ENCODE data around the gene C10orf71.

C10orf71 gene

DNA sequence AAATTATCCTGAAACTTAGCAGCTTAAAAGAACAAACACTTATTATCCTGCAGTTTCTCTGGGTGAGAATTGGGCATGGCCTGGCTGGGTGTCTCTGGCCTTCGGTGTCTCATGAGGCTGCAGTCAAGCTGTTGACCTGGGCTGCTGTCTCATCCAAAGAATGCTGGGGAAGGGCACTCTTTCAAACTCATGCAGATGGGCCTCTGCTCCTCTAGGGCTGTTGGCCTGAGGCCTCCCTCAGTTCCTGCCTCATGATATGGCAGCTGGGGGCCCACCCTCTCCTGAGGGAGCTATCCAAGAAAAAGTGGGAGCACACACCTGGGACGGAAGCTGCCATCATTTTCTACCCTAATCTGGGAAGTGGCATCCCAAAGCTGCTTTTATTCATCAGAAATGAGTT is 53.4 kb downstream of the C10orf71 start:
- no peak for DNase-seq (ENCODE audit: extremely low read depth, insufficient read length)

DNA sequence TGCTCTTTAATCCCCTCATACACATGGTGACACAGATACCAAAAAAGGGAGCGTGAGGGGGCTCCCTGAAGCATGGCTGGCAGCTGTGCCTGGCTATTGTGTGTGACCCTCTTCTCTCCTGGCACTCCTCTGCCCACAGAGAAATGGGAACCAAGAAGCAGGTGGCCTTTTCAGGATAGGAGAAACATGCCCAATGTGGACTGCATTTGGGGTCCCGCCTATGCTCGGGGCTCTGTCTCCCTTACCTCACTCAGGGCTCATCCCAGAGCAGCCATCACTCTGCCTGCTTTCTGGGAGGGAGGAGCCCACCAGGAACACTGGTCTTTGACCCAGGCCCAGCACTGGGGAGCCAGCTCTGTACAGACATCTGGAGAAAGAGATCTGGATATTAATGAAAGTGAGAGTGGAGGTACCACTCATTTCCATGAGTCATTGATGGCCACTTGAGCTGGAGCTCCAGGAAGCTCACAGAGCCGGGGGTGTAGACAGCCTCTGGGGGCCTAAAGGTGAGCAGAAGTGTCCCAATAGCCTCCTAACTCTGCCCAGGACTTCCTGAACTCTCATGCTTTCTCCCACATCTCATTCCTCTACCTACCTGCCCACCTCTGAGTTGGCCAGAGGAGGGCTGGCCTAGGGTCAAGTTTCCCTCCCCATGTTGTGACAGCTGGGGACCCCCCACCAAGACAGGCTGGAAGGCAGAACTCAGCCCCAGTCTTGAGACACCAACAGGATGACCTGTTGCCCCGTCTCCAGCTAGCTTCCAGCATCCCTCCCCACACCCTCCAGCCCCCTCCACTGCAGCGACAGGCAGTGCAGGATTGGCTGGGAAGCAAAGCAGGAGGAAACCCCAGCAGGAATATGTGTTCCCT is 54.3 kb downstream of the C10orf71 start:
- no peak overlapping the region for H3K4me3 ChIP-seq (replicated peaks; ENCODE audit: low read depth, low read length)
- DNase-seq (ENCODE audit: extremely low read depth, insufficient read length) = no peak
- TF ChIP-seq, protein P1, sequence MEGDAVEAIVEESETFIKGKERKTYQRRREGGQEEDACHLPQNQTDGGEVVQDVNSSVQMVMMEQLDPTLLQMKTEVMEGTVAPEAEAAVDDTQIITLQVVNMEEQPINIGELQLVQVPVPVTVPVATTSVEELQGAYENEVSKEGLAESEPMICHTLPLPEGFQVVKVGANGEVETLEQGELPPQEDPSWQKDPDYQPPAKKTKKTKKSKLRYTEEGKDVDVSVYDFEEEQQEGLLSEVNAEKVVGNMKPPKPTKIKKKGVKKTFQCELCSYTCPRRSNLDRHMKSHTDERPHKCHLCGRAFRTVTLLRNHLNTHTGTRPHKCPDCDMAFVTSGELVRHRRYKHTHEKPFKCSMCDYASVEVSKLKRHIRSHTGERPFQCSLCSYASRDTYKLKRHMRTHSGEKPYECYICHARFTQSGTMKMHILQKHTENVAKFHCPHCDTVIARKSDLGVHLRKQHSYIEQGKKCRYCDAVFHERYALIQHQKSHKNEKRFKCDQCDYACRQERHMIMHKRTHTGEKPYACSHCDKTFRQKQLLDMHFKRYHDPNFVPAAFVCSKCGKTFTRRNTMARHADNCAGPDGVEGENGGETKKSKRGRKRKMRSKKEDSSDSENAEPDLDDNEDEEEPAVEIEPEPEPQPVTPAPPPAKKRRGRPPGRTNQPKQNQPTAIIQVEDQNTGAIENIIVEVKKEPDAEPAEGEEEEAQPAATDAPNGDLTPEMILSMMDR (IDR thresholded peaks at IDR 0.05; ENCODE audit: insufficient read depth, low read length, poor library complexity, severe bottlenecking) = no peak
- H3K36me3 ChIP-seq (ENCODE audit: control insufficient read depth, insufficient read depth, low read length) = no peaks in the 10 kb centered on the region
- no peaks in the 10 kb centered on the region; the same call in 1 of the 2 replicates for H3K27me3 ChIP-seq (replicated peaks; ENCODE audit: control insufficient read depth, insufficient read depth, low read length)

More for the DNA sequence above, 53.4 kb downstream of the C10orf71 start:
- TF ChIP-seq, protein P1 (IDR thresholded peaks at IDR 0.05; ENCODE audit: insufficient read depth, low read length, poor library complexity, severe bottlenecking) = no peak
- Histone ChIP-seq H3K4me3 (replicated peaks; ENCODE audit: low read depth, low read length) (no peak overlapping the region), H3K27me3 (replicated peaks; ENCODE audit: control insufficient read depth, insufficient read depth, low read length) (no peaks in the 10 kb centered on the region; the same call in 1 of the 2 replicates), H3K36me3 (ENCODE audit: control insufficient read depth, insufficient read depth, low read length) (no peaks in the 10 kb centered on the region)

DNA sequence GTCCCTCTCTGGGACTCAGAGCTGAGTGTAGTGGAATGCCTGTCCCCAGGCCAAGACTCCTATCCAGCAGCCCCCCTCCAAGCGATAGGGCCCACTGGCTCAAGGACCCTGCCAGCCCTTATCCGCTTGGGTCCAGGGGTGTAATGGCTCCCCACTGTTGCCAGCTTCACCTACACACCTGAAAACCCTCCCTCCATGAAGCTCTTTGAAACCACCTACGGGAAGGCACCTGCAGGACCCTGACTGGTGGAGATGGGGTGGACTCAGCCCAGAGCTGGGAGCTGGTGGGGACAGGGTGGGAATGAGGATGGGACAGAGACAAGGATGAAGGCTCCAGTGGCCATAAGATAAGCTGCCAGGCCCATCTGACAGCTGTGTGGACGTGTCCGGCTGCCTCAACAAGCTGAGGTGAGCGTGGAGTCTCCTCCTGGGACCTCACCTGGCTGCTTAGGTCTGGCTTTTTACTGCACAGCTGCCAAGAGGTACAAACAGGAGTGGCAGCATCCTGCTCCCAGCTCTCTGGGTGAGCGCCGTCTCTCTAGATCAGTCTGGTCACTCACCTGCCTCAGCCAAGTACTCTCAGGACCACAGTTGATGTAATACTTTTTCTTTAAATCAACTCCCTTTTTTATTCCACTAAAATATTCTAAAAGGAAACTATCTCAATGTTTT is 55.1 kb downstream of the C10orf71 start:
- no peaks in the 10 kb centered on the region; the same call in 1 of the 2 replicates for H3K27me3 ChIP-seq (replicated peaks; ENCODE audit: control insufficient read depth, insufficient read depth, low read length)
- no peak overlapping the region for H3K4me3 ChIP-seq (replicated peaks; ENCODE audit: low read depth, low read length)
- DNase-seq (ENCODE audit: extremely low read depth, insufficient read length) = no peak
- TF ChIP-seq, protein P1 (IDR thresholded peaks at IDR 0.05; ENCODE audit: insufficient read depth, low read length, poor library complexity, severe bottlenecking) = no peak
- H3K36me3 ChIP-seq (ENCODE audit: control insufficient read depth, insufficient read depth, low read length) = no peaks in the 10 kb centered on the region

DNA sequence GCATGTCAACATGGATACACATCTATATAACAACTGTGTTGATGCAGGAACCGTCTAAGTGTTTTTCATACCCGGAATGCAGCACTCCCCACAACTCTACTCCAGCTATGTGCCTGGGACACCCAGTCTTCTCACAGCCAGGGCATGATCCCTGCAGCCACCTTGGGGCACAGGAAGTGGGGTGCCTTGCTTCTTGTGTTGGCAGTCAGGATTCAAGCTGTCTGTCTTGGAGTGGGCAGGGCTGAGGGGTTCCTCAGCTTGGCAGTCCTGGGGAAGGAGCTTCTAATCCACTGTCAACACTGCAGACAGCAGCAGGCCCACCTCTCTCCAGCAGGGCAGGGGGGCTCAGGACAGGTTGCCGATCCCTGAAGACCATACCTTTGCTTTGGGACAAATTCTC is 55.6 kb downstream of the C10orf71 start:
- TF ChIP-seq, protein P1 (IDR thresholded peaks at IDR 0.05; ENCODE audit: insufficient read depth, low read length, poor library complexity, severe bottlenecking) = no peak
- H3K4me3 ChIP-seq (replicated peaks; ENCODE audit: low read depth, low read length) = no peak overlapping the region
- H3K36me3 ChIP-seq (ENCODE audit: control insufficient read depth, insufficient read depth, low read length) = no peaks in the 10 kb centered on the region
- no peak for DNase-seq (ENCODE audit: extremely low read depth, insufficient read length)
- H3K27me3 ChIP-seq (replicated peaks; ENCODE audit: control insufficient read depth, insufficient read depth, low read length) = no peaks in the 10 kb centered on the region; the same call in 1 of the 2 replicates

DNA sequence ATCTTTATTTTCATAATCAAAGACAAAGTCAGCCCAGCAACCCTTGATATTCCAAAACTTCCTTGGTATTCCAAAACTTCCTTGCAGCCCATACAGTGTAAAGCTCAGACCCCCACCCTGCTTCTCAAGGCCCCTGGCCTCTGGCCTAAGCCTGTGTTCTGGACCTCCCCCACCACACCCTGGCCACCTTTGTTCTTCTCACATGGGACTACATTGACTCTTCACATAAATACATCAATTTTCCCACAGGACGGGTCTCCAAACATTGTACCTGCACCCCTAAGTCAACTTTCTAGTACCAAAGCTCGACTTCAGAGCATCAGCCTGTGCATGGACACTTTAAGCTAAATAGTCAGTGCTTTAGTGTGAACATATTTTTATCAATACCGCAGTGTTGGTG is 56.3 kb downstream of the C10orf71 start:
- no peaks in the 10 kb centered on the region for H3K36me3 ChIP-seq (ENCODE audit: control insufficient read depth, insufficient read depth, low read length)
- H3K27me3 ChIP-seq (replicated peaks; ENCODE audit: control insufficient read depth, insufficient read depth, low read length) = no peaks in the 10 kb centered on the region; the same call in 1 of the 2 replicates
- no peak for DNase-seq (ENCODE audit: extremely low read depth, insufficient read length)
- no peak overlapping the region for H3K4me3 ChIP-seq (replicated peaks; ENCODE audit: low read depth, low read length)
- TF ChIP-seq, protein P1 (IDR thresholded peaks at IDR 0.05; ENCODE audit: insufficient read depth, low read length, poor library complexity, severe bottlenecking) = no peak

All from GM06990 (cell line).